Measurements from ENCODE around the gene SHB. TPM values are rescaled to one million over a fixed set of nuclear protein-coding genes. Genes with fewer than 3 reads are reported as not detected.

SHB gene
- total RNA-seq, 2 experiments from 2014 or later = 1.1 to 1.2 TPM

DNA sequence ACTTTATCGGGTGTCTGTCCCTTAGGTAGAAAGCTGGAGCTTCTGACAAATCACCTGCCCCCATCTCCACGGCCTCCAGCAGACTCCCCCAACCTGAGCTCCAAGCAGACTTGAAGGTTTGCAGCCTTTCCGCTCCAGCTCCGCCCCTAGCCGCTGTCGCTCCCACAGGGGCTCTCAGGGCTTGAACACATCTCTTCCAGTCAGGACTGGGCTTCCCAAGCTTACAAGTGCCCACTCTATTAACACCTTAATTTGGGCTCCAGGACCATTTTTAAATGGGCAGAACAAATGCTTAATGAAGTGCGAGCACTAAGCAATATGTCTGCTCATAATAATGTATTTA lies 147.9 kb downstream of the SHB start:
- Mint-ChIP-seq H3K36me3 (ENCODE audit: low read depth) (no peaks in the 10 kb centered on the region), H3K27ac (no peak overlapping the region), H3K9me3 (no peaks in the 10 kb centered on the region), H3K4me3 (no peak overlapping the region), H3K27me3 (no peaks in the 10 kb centered on the region), H3K4me1 (ENCODE audit: low read depth) (no peaks in the 10 kb centered on the region)
- intact Hi-C loops (cut with DNase I, micrococcal nuclease) = no loop called here
- CTCF ChIA-PET = no interaction called here
- DNase-seq = no peak
- TF ChIP-seq, protein P1, sequence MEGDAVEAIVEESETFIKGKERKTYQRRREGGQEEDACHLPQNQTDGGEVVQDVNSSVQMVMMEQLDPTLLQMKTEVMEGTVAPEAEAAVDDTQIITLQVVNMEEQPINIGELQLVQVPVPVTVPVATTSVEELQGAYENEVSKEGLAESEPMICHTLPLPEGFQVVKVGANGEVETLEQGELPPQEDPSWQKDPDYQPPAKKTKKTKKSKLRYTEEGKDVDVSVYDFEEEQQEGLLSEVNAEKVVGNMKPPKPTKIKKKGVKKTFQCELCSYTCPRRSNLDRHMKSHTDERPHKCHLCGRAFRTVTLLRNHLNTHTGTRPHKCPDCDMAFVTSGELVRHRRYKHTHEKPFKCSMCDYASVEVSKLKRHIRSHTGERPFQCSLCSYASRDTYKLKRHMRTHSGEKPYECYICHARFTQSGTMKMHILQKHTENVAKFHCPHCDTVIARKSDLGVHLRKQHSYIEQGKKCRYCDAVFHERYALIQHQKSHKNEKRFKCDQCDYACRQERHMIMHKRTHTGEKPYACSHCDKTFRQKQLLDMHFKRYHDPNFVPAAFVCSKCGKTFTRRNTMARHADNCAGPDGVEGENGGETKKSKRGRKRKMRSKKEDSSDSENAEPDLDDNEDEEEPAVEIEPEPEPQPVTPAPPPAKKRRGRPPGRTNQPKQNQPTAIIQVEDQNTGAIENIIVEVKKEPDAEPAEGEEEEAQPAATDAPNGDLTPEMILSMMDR (IDR thresholded peaks at IDR 0.05) = no peak
- Histone ChIP-seq H3K4me3 (ENCODE audit: low read length) (no peak overlapping the region), H3K36me3 (ENCODE audit: insufficient read depth, low read length) (no peaks in the 10 kb centered on the region), H3K9me3 (ENCODE audit: control insufficient read depth in 1 of 2, insufficient read depth in 1 of 2, low read length in 2 of 2) (no peaks in the 10 kb centered on the region), H3K27ac (ENCODE audit: low read depth in 1 of 2, low read length in 2 of 2) (no peak overlapping the region), H3K27me3 (ENCODE audit: control insufficient read depth in 1 of 2, insufficient read depth in 2 of 2, low read length in 2 of 2) (no peaks in the 10 kb centered on the region), H3K4me1 (ENCODE audit: insufficient read depth, low read length) (no peaks in the 10 kb centered on the region)
- no peak for ATAC-seq (ENCODE audit: poor library complexity)
- POLR2A ChIA-PET = no interaction called here

DNA sequence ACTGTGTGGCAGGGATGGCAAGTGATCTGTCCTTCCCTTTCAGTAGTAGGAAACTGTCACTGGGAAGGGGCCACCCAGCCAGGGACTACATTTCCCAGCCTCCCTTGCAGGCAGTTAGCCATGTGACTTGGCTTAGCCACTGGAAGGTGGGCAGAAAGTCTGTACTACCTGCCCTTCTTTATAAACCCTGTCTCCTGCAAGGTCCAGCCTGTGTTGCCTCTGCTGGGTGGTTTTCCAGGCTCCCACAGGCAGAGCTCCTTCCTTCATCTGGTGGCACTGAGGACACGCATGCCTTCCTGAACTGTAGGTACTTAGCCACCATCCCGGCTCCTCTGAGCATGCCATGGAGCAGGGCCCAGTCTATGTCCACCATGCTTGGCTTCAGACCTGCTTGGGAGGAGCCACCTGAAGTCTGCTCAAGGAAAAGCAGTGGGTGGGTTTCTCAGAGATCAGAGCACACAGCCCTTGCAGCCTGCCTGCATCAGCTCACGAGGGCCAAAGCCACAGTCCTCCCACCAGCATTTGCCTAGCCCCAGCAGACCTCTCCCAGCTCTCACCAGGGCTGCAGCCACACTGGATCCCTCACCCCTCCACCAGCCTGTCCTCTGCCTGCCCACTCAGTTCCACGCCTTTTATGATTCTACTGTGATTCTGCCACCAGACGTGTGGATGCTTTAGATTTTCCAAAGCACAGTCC lies 148.4 kb downstream of the SHB start:
- CTCF ChIA-PET = no interaction called here
- POLR2A ChIA-PET = no interaction called here
- no peaks in the 10 kb centered on the region for H3K9me3 ChIP-seq (ENCODE audit: control insufficient read depth in 1 of 2, insufficient read depth in 1 of 2, low read length in 2 of 2)
- Mint-ChIP-seq H3K27ac (no peak overlapping the region), H3K4me1 (ENCODE audit: low read depth) (no peaks in the 10 kb centered on the region), H3K27me3 (no peaks in the 10 kb centered on the region), H3K9me3 (no peaks in the 10 kb centered on the region), H3K4me3 (no peak overlapping the region), H3K36me3 (ENCODE audit: low read depth) (no peaks in the 10 kb centered on the region)
- no peaks in the 10 kb centered on the region for H3K36me3 ChIP-seq (ENCODE audit: insufficient read depth, low read length)
- H3K4me1 ChIP-seq (ENCODE audit: insufficient read depth, low read length) = no peaks in the 10 kb centered on the region
- TF ChIP-seq, protein P1 (IDR thresholded peaks at IDR 0.05) = no peak
- intact Hi-C loops (cut with DNase I, micrococcal nuclease) = no loop called here
- DNase-seq = peak in 3 of 14 experiments; percentile 11 to 23 (median 20)
- no peak for ATAC-seq (ENCODE audit: poor library complexity)
- no peak overlapping the region for H3K27ac ChIP-seq (ENCODE audit: low read depth in 1 of 2, low read length in 2 of 2)
- H3K4me3 ChIP-seq (ENCODE audit: low read length) = no peak overlapping the region
- no peaks in the 10 kb centered on the region for H3K27me3 ChIP-seq (ENCODE audit: control insufficient read depth in 1 of 2, insufficient read depth in 2 of 2, low read length in 2 of 2)

DNA sequence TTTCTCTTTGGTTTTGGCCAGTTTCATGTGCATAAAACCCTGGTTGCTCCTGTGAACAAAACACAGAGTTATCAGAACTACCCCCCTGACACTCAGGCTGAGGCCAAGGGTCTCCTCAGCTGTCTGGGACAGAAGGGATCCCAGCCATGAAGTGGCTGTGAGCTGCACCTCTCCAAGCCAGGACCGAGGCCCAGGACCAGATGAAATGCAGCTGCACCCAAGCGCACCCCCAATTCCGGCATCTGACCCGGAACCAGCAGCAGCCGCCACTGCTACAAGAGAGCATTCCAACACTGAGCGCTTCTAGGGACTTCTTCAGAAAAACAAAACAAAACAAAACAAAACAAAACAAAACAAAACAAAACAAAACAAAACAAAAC lies 149.1 kb downstream of the SHB start:
- H3K4me3 ChIP-seq (ENCODE audit: low read length) = no peak overlapping the region

More for the DNA sequence above, 149.1 kb downstream of the SHB start:
- no peak for DNase-seq
- Mint-ChIP-seq H3K27ac (no peak overlapping the region), H3K9me3 (no peaks in the 10 kb centered on the region), H3K36me3 (ENCODE audit: low read depth) (no peaks in the 10 kb centered on the region), H3K4me1 (ENCODE audit: low read depth) (no peaks in the 10 kb centered on the region), H3K27me3 (no peaks in the 10 kb centered on the region), H3K4me3 (no peak overlapping the region)
- H3K9me3 ChIP-seq (ENCODE audit: control insufficient read depth in 1 of 2, insufficient read depth in 1 of 2, low read length in 2 of 2) = no peaks in the 10 kb centered on the region
- H3K36me3 ChIP-seq (ENCODE audit: insufficient read depth, low read length) = no peaks in the 10 kb centered on the region
- TF ChIP-seq, protein P1 (IDR thresholded peaks at IDR 0.05) = no peak
- ChIA-PET POLR2A (no interaction called here), CTCF (no interaction called here)
- intact Hi-C loops (cut with DNase I, micrococcal nuclease) = no loop called here
- ATAC-seq (ENCODE audit: poor library complexity) = no peak
- H3K27ac ChIP-seq (ENCODE audit: low read depth in 1 of 2, low read length in 2 of 2) = no peak overlapping the region
- H3K27me3 ChIP-seq (ENCODE audit: control insufficient read depth in 1 of 2, insufficient read depth in 2 of 2, low read length in 2 of 2) = no peaks in the 10 kb centered on the region
- no peaks in the 10 kb centered on the region for H3K4me1 ChIP-seq (ENCODE audit: insufficient read depth, low read length)
